GM21825 (cell line): ENCODE results near the gene PML.
"Not testable (repeated sequence)": the region's sequence is repeated elsewhere in the genome, so short reads cannot be mapped to it uniquely, and the experiment has no call there.

ENCODE experiments used
- ATAC-seq: cut with Tn5 transposase; IDR thresholded peaks from one replicate; pipeline ENCODE4 v1.9.1; 2021; ENCODE audit warnings: mild to moderate bottlenecking, moderate library complexity; ENCODE audit not compliant: unreplicated experiment

PML gene

GRCh38 chr15:73957785-73958184, 36.7 kb upstream of the PML start:
- ATAC-seq: no peak

- ATAC-seq: no peak
Measured at GRCh38 chr15:73959012-73959581, 35.4 kb upstream of the PML start.

GRCh38 chr15:73959801-73960200, 34.7 kb upstream of the PML start:
- no peak for ATAC-seq

DNA sequence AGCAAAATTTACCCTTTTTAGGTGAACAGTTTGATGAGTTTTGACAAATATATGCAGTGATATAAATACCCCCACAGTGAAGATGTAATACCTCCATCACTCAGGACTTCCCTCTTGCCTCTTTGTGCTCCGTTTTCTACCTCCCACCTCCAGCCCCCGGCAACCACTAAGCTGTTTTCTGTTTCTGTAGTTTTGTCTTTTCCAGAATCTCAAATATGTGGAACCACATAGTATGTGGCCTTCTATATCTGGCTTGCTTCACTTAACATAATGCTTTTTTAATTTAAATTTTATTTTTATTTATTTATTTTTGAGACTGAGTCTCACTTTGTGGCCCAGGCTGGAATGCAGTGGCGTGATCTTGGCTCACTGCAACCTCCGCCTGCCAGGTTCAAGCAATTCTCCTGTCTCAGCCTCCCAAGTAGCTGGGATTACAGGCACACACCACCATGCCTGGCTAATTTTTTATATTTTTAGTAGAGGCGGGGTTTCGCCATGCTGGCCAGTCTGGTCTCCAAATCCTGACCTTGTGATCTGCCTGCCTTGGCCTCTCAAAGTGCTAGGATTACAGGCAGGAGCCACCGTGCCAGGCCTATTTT, 33.9 kb upstream of the PML start:
- not testable (repeated sequence) for ATAC-seq

DNA sequence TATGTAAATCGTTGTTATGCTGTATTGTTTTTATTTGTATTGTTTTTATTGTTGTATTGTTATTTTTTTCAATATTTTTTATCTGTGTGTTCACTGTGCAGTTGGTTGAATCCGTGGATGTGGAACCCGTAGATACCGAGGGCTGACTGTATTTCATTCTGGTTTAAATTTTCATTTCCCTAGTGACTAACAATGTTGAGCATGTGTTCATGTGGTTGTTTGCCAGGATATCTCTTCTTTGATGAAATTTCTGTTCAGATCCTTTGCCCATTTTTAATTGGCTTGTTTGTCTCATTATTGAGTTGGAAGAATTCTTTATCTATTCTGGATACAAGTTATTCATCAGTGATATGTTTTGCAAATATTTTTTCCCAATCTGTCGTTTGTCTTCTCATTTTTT, 32.1 kb upstream of the PML start:
- no peak for ATAC-seq

GRCh38 chr15:73964736-73965093, 29.8 kb upstream of the PML start:
- ATAC-seq: peak; percentile 50

DNA sequence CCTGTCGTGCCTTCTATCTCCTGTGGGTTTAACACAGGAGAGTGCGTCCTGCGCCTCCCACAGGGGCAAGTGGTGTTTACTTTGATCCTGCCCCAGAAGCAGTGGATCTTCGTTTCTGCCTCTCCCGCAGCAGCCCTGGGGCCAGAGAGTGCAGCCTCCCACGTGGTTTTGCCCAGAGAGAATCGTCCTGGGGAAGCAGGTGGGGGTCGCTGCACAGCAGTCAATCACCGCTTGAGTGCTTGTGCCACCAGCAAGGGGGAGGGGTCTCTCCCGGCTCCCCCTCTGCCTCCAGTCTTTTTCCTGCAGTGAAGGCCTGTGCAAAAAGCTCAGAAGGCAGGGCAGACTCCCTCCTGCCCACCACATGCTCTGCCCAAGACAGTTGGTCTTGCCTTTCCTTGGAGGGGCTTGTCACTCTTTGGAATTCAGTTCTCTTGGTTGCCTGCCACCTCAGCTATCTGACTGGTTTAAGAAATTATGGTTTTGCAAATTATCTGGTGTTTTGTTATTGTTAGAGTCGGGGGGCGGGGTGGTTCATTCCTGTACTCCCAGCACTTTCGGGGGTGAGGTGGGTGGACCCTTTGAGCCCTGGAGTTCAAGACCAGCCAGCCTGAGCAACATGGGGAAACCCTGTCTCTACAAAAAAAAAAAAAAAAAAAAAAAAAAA, 29.3 kb upstream of the PML start:
- ATAC-seq: peak; percentile 25

DNA sequence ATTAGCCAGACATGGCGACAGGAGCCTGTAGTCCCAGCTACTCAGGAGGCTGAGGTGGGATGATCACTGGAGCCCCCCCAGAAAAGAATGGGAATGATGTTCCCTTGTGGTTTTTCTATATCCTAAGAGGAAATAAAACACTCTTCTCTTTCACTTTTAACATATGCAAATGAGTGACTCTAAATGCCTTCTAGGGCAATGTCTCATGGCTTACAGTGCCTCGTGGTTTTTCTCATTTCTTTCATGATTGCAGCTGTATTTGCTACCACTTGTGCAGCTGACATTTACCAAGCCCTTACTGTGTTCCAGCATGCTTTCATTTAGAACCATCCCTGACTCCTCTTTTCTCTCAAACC, 28.8 kb upstream of the PML start:
- peak; percentile 47 for ATAC-seq

DNA sequence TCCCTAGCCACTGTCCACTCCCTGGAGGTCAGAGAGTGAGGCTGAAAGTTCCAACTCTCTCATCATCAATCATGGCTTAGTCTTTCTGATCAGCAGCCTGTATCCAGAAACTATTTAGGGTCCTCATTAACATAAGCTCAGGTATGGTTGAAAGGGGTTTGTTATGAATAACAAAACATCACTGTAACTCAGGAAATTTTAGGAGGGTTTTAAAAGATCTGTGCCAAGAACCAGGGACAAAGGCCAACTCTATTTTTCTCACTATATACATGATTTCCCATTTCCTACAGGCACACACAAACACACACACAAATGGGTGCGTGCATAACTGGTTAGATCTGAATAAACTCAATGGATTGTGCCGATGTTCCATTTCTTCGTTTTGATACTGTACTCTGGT, 26.1 kb upstream of the PML start:
- no peak for ATAC-seq

GRCh38 chr15:73969151-73969759, 25.3 kb upstream of the PML start:
- ATAC-seq: no peak

DNA sequence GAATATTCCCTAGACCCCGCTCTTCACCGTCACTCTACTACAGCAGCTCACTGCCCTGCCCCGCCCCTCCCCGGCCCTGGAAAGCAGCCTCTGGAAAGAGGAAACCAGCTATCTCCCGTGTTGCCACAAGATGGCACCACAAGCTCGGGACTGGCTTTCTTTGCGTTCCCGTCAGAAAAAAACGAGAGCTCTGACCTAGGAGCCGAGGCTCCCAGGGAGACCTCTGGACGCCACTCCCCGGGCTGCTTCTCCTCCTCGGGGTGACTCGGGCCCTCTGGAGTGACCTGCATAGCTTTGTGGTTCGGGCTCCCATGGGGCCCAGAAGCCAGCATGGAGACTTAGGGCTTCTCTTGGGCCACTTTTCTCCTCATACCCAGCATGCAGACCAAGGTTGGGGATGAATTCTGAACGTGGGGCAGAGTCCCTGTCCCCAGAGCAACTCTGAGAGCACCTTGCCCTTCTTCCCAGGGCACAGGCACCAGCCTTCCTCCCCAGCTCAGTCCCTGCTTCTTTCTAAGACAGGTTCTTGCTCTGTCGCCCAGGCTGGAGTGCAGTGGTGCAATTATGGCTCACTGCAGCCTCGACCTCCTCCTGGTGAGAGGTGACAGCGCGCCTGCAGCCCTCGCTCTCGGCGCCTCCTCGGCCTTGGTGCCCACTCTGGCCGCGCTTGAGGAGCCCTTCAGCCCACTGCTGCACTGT, 21.4 kb upstream of the PML start:
- ATAC-seq: peak; percentile 61

DNA sequence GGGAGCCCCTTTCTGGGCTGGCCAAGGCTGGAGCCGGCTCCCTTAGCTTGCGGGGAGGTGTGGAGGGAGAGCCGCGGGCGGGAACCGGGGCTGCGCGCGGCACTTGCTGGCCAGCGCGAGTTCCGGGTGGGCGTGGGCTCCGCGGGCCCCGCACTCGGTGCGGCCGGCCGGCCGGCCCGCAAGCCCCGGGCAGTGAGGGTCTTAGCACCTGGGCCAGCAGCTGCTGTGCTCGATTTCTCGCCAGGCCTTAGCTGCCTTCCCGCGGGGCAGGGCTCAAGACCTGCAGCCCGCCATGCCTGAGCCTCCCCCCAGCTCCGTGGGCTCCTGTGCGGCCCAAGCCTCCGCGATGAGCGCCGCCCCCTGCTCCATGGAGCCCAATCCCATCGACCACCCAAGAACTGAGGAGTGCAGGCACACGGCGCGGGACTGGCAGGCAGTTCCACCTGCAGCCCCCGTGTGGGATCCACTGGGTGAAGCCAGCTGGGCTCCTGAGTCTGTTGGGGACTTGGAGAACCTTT, 20.8 kb upstream of the PML start:
- not testable (repeated sequence) for ATAC-seq

GRCh38 chr15:73975440-73976125, 18.9 kb upstream of the PML start:
- not testable (repeated sequence) for ATAC-seq

GRCh38 chr15:73978896-73979295, 15.6 kb upstream of the PML start:
- no peak for ATAC-seq

DNA sequence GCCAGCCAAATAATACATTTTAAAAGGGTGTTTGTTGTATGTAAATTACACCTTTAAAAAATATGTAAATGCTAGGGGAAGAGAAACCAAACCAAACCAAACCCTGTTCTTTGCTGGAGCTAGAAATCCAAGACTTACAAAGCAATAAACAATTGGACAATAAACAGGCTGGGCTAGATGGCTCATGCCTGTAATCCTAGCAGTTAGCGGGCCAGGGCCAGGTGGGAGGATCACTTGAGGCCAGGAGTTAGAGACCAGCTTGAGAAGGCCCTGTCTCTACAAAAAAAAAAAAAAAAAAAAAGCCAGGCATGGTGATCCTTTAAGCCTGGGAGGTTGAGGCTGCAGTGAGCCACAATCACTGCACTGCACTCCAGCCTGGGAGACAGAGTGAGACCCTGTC, 14.9 kb upstream of the PML start:
- ATAC-seq: no peak

- ATAC-seq: no peak
Measured at GRCh38 chr15:73981761-73982221, 12.7 kb upstream of the PML start.

DNA sequence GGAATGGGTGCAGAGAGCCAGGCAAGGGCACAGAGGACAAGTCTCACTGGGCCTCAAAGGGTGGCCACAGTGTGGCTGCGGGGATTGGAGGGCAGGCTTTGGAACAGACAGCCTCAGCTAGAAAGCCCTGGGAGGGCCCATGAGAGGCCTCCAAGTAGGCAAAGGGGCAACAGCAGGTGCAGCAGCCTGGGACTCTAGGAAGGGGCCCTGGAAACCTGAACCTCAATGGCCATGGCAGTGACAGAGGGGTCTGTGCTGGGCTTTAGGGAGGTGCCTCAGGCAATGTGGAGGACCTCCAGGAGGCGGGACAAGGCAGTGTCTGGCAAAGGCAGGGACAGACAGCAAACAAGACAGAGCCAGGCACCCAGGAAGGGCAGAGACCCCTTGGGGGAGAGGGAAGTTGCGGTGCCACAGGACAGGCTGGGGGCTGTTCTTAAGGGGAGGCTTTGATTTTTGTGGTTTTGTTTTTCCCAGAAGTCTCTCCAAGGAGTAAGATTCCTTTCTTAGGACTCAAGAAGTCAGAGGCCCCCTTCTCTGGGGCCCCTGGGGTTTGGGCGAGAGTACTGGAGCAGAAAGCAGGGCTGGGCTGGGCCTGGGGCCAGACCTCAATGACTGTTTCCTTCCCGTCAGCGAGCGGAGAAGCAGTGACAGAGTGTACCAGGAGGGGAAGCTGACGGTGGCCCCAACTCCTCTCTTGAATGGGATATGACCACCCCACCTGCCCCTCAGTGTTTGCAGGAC, 12.1 kb upstream of the PML start:
- ATAC-seq: no peak

GRCh38 chr15:73983211-73983727, 11.2 kb upstream of the PML start:
- no peak for ATAC-seq

GRCh38 chr15:73983773-73984172, 10.7 kb upstream of the PML start:
- ATAC-seq: no peak
